Activated effector memory CD4-positive, alpha-beta T cell treated with anti-CD3 and anti-CD28 coated beads, Interleukin-2, amount 50 U/mL, for 16 hours (primary cell): Measurements from ENCODE around the gene PRKAG2.

ENCODE experiments used
- DNase-seq: peaks from one replicate; pipeline ENCODE4 v3.0.0-alpha.2; 2020

PRKAG2 gene

GRCh38 chr7:151719897-151720242 is 157.0 kb downstream of the PRKAG2 start:
- no peak for DNase-seq

- no peak for DNase-seq
Measured at GRCh38 chr7:151719031-151719896, 157.7 kb downstream of the PRKAG2 start.

DNA sequence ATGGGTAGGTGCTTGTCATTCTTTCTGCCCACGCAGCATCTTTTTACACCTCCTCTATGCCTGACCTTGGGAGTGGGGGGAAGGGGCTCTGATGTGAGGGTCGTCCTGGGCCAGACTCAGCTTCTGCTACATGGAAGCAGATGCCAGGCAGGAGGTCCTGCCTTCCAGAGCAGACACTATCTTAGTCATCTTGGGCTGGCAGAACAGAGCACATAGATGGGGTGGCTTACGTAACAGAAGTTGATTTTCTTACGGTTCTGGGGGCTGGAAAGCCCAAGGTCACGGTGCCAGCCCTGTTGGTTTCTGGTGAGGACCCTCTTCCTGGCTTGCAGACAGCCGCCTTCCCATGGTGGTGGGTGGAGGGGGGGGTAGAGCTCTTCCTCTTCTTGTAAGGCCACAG is 159.0 kb downstream of the PRKAG2 start:
- no peak for DNase-seq

GRCh38 chr7:151717415-151717814 is 159.5 kb downstream of the PRKAG2 start:
- no peak for DNase-seq

GRCh38 chr7:151716323-151716722 is 160.6 kb downstream of the PRKAG2 start:
- DNase-seq = no peak

GRCh38 chr7:151715666-151716315 is 161.1 kb downstream of the PRKAG2 start:
- no peak for DNase-seq

DNA sequence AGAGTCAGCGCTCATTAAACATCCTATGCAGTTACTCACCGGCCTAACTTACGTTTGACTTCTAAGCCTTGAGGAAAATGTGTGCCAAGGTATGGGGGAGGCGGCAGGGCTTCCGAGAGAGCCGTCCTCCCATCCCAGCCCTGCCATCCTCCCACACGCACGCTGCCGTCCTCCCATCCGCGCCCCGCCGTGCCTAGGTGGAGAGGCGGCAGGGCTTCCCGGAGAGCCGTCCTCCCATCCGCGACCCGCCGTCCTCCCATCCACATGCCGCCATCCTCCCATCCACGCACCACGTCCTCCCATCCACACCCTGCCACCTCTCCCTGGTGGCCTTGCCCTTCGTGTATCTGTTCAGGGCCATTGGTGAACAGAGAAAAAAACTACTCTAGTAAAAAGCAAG is 162.7 kb downstream of the PRKAG2 start:
- no peak for DNase-seq

DNA sequence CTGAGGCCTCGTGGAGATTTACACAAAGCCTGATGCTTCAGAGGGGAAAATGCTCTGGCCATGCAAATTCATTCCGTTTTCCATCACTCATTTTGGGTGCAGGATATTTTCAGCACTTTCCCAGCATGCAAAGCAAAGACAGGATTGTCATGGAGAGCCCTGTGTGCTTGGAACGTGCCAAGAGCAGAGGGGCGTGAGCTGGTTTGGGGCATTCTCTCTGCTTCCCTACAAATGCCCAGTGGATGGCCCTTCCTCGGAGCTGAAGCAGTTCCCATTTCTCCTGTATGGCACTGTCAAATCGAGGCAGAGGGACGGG is 164.1 kb downstream of the PRKAG2 start:
- DNase-seq = no peak

DNA sequence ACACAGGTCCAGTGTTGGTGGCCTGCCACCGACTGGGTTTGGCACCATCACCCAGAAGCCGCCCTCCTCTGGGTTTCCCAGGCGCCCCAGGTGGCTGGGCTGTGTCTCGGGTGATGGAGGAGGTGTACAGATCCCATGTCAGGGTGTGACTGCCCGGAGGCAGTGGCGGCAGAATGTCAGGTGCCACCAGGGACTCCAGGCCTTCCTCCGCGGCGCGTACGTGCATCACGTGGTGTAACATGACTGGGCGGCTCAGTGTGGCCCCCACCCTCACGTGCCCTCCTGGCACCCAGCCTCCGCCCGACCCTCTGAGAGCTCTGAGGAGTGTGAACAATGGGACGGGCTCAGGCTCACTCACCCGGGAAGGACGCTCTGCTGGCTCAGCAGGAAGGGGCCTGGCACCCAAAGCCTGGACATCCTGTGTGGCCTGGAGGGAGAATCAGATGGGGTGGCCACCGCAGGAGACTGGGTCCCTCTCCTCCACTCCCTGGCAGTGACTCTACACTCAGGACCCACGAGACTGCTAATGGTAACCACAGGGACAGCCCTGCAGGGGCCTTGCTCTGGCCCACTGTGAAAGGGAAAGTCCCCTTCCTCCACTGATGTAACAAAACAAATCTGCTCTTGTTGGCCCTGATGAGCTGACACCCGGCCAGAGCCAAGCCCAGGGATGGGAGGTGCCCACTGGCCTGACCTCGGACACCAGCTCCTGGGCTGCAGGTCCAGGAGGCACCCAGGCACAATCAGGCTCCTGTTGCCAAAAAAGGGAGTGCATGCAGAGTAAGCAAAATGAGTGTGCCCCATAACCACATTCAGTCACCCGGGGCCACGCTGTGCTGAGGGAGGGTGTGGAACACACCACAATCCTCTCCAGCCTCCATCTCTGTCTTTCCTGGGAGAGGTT is 164.8 kb downstream of the PRKAG2 start:
- DNase-seq = no peak

- no peak for DNase-seq
Measured at GRCh38 chr7:151711435-151711872, 165.5 kb downstream of the PRKAG2 start.

DNA sequence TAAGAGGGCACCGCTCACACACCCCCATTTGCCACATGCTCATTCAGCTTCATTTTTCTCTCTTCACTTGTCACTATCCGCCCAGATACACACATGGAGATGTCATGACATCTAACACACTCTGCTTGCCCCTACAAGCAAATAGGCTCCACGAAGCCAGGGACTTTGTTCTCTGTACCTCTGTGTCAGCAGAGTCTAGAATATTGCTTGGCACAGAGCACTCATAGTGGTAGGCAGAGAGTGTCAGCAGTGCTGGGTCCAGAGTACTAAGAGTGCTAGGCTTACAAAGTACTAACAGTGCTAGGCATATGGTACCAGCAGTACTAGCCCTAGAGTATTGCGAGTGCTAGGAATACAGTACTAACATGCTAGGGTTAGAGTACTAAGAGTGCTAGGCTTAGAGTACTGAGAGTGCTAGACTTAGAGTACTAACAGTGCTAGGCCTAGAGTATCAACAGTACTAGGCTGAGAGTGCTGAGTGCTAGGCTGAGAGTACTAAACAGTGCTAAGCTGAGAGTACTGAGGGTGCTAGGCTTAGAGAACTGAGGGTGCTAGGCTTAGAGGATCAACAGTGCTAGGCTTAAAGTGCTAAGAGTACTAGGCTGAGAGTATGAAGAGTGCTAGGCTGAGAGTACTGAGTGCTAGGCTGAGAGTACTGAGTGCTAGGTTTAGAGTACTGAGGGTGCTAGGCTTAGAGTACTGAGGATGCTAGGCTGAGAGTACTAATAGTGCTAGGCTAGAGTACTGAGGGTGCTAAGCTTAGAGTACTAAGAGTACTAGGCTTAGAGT is 166.1 kb downstream of the PRKAG2 start:
- no peak for DNase-seq

DNA sequence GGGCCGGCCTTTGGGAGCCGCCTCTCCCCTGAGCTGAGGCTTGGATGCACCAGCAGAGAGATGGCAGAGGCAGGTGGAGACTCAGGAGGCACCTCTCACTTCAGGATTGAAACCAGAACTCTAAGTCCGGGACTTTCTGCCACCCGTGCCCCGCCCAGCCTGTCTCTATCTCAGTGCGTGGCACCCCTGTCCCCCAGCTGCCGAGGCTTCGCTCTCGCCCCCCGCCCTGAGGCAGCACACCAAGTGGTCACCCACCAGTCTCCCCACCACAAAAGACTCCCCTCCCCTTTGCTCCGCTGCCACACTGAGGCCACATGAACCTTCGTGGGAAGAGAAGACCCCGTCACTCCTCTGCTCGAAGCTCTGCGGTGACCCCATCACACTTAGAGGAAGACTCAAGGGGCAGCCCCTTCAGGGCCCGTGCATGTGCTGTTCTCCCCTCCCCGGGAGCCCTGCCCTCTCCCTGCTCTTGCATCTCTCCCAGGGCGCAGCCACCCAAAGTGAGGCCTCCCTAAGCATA is 166.7 kb downstream of the PRKAG2 start:
- DNase-seq = no peak

DNA sequence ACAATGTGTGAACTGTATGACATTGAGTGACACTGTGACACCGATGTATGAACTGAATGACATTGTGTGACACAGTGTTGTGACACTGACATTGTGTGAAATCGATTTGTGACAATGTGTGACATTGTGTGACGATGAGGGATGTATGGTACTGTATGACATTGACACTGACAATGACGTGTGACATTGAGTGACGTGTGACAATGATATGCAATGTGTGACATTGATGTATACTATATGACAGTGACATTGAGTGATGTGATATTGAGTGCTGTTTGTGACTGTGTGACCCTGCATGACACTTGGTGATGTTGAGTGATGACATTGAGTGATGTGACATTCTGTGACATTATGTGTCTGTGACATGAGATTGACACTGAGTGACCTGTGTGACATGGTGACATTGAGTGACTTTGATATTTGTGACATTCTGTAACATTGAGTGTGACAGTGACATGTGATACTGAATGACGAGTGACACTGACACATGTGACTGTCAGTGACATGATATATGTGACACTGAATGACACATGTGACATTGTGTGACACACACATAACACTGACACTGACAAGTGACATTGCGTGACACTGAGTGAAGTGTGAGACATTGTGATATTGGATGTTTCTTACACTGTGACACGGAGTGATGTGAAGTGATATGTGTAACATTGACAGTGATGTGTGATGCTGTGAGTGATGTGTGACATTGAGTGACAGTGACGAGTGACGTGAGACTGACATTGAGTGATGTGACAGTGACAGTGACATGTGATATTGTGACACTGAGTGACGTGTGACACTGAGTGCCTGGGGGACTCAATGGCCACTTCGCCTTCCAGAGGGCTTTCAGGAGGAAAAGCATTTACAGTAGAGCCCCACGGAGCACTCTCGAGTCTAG is 167.5 kb downstream of the PRKAG2 start:
- no peak for DNase-seq

DNA sequence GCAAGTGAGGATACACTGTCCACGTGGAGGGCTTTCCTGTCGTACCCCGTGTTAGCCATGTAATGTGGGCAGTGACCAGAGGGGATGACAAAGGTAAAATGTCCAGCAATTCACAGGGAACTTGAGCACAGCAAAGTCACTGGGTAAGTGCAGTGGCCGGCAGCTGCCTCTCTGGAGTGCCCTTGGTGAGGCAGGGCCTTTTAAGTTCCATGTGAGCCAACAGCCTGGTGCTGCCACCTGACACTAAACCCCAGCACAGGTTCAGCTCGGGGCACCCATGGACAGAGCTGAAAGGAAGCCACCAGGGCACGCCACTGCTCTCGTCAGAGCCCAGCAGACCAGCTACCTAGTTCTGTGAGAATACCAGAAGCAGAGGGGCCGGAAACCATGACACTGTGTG is 168.3 kb downstream of the PRKAG2 start:
- DNase-seq = no peak

GRCh38 chr7:151707757-151708156 is 169.2 kb downstream of the PRKAG2 start:
- DNase-seq = no peak

GRCh38 chr7:151707105-151707469 is 169.8 kb downstream of the PRKAG2 start:
- DNase-seq = no peak

DNA sequence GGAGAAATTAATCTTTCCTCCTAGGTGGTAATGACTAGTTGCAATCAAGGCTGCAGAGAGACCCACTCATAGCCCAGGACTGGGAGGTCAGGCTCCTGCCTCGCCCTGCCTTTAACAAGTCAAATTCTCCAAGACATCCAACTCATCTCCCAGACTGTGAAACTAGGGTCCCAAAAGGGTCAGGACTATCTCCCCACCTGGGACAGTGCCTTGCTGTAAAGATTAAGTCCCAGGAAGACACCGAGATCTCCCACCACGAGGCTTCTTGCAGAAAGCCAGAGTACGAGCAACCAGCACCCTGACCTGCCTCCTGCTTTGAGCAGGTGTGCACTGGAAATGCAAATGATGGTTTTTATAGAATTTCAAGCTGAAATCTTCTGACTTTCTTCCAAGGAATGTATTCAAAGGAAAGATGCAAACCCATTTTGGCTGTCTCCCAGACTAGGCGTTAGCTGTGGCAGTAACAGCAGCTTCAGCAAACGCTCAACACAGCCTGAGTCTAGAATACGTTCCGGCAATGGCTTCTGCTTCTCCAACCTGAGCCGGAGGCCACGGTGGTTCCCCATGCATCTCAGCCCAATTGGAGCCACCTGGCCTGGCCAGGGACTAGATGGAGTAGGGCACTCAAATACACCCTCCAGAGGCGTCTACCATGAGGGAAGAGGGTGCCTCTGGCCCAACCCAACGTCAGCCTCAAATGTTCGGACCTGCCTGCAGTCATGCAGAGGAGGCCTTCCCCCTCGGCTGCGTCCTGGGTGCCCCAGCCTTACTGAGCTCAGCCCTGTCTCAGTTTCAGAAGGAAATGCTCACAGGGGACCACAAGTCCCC is 170.4 kb downstream of the PRKAG2 start:
- no peak for DNase-seq

DNA sequence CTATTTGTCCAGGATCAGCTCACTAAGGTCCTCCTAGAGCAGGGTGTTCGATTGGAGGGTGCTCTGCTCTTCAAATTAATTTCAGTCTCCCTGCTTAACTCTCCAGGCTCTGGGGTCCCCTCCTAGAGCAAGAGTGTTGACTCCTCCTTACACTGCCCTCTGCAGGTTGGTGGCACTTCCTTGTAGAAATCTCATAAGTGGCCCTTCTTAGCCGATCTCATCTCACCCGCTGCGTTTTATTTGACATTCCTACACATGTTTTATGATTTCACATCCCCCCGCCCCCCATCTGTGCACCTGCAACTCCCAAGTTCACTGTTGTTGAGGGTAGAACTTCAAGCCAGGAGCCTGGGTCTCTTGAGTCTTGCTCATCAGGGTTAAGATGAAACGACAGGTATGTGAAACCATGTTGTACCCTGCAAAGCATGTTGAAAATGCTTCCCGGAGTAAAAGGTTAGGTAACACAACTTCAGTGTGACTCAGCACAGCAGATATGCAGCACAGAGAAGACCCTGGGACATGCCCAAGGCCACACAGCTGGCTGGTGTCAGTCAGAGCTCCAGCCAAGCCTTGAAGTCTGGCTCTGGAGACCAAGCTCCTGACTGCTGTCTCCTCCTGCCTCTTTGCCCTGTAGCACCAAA is 171.2 kb downstream of the PRKAG2 start:
- no peak for DNase-seq

- no peak for DNase-seq
Measured at GRCh38 chr7:151704960-151705635, 171.8 kb downstream of the PRKAG2 start.
